ENCODE data around the gene COQ10A.
A peak's percentile ranks its signal among the peaks of the same experiment; 100 is the strongest.
"Not testable (repeated sequence)": the region's sequence is repeated elsewhere in the genome, so short reads cannot be mapped to it uniquely, and the experiment has no call there.

Gene COQ10A

DNA sequence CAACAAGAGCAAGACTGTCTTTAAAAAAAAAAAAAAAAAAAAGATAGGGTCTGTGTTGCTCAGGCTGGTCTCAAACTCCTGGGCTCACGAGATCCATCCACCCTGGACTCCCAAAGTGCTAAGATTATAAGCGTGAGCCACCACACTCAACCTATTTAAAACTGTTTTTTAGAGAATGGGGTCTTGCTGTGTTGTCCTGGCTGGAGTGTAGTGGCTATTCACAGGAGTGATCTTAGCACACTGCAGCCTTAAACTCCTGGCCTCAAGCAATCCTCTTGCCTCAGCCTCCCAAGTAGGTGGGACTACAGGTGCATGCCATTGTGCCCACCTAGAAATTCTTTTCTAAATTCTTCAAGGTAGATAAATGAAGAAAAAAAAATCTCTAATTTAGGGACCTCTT is 7.6 kb downstream of the COQ10A start:
- no peak for DNase-seq

DNA sequence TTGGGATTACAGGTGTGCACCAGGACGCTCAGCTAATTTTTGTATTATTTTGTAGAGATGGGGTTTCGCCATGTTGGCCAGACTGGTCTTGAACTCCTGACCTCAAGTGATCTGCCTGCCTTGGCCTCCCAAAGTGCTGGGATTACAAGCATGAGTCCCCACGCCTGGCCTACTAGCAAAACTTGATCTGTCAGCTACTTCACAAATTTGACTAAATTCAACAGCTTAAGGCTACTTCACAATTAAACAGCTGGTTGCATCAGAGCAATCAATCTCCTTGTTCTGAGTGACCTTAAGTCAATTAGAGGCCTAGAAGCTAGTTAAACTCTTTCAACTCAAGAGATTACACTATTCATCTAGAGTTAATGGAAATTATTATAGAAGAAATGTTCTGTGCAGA is 12.2 kb downstream of the COQ10A start:
- no peak for DNase-seq

DNA sequence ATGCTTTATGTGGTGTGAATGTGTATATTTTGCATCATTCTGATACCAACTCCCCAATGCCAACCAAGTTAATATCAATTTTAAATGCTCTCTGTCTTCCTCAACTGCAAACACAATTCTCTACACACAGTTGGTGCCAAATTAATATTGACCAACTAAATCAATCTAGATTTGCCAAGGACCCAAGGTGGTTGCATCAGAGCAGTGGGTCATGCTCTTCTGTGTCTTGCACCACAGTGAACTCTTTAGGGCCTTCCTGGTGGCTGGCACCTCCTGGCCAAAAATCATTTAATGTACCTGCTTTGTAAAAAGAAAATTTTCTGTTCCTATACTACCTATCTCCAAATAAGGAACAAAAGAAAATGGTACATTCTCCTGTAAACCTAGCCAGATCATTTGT is 14.1 kb downstream of the COQ10A start:
- DNase-seq = no peak

DNA sequence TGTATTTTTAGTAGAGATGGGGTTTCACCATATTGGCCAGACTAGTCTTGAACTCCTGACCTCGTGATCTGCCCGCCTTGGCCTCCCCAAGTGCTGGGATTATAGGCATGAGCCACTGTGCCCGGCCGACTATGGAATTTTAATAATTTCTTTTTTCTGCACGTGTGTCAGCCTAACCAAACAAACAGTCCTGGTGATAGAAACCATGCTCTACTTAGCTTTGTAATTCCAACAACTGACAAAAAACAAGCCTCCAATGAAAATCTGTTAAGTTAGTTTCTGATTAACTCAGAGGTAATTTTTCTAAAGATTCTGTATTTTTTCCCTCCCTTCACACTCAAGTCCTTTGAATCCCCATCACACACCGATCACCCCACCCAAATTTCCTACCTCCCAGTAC is 15.3 kb downstream of the COQ10A start:
- DNase-seq = no peak

DNA sequence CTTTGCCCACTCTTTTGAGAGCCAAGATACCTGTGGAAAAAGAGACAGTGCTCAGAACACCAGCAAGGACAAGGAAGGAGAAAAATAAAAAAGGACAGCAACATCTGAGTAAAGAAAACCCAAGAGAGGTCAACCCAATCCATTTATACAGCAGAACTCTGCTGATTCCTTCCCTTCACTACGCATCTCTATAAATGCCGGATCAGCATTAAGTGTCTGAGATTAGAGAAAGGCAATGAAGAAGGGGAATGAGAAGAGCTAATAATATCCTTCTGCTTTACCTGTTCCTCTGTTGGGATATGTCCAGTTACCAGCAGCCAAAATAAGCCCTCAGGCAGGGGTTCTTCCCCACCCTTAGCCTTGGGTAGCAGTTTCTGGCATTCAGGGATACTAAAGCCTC is 15.8 kb downstream of the COQ10A start:
- DNase-seq = no peak

DNA sequence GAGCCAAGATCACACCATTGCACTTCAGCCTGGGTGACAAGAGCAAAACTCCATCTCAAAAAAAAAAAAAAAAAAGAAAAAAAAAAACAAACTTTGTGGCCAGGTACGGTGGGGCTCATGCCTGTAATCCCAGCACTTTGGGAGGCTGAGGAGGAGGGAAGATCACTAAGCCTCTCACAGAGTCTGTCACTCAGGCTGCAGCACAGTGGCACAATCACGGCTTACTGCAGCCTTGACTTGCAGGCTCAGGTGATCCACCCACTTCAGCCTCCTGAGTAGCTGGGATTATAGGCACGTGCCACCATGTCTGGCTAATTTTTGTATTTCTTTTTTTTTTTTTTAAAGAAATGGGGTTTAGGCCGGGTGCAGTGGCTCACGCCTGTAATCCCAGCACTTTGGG is 17.5 kb downstream of the COQ10A start:
- not testable (repeated sequence) for DNase-seq

DNA sequence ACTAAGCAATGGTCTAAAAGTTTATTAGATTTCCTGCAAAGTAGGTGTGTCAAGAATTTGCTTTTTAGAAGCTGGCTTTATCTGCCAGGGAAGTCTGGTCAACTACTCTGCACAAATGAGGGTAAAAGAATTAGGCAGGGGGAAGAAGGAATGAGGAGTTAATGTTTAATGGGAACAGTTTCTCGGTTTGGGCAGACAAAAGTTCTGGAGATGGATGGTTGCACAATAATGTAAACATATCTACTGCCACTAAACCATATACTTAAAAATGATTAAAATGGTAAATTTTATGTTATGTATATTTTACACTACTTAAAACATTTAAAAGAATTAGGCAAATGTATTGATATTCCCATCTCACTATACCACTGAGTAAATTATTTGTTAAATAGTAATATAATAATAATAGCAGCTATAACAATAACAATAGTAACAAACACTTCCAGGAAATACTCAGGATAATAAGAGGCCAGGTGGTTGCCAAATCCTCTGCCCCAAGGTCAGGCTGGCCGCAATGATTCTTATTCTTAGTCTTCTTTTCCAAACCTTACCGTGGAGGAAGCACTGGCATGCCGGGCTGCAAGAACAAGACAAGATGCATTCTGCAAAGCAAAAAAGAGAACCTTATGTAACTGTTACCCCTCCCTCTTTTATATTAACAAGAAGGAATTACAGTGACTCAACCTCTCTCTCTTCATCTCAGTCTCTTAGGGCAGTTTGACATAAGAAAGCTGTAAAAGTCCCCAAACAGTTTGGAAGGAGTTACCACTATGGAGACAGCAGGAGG is 19.5 kb downstream of the COQ10A start:
- no peak for DNase-seq

DNA sequence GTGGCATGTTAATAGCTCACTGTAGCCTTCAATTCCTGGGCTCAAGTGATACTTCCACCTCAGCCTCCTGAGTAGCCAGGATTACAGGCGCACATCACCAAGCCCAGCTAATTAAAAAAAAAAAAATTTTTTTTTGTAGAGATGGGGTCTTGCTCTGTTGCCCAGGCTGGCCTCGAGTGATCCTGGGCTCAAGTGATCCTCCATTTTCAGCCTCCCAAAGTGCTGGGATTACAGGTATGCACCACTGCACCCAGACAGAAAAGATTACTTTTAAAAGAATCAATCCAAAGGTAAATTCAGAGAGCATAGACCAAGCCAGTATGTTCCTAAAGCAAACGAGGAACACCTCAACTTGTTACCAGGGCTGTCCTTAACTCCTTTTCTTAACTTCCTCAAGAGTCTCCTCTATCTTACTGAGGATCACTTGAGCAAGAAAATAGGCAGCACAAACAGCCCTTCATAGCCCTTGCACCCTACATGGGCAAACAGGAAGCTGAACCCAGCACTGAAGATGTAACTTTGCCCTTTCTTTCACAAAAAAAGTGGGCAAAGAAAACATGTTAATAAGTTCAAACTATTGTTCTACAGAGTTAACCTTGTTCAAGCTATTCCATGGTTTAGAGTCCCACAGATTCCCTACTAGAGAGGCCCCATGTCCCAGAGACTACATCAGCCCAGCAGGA is 22.1 kb downstream of the COQ10A start:
- no peak for DNase-seq

DNA sequence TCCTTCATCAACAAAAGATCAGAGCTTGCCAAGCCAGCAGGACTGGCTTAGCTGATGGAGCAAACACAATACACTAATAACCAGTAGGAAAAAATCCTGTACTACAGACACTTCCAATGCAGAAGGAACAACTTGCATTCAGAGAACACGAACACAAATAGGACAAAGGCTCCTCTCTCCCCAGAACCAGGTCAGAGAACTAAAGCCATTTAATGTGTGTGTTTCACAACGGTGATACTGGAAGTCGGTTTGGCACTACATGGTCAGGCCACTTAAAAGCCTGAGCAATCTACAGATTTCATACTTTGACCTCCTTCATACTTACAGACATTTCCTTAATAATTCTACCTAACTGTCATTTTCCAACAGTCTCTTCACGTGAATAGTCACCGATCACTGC is 27.1 kb downstream of the COQ10A start:
- DNase-seq = no peak

DNA sequence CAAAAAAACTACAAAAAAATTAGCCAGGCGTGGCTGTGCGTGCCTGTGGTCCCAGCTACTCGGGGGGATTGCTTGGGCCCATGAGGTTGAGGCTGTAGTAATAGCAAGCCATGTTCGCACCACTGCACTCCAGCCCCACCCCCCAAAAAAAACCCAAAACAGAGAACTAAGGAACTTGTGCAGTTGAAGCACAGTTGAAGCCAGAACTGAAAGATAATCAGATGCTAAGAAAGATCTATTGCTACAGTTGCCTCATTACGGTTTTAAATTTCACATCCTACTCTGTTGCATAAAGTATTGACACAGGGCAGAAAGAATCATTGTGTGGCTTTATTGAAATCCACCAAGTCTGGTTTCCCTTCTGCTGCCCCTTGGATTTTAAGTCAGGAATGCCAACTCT is 29.6 kb downstream of the COQ10A start:
- DNase-seq = no peak

DNA sequence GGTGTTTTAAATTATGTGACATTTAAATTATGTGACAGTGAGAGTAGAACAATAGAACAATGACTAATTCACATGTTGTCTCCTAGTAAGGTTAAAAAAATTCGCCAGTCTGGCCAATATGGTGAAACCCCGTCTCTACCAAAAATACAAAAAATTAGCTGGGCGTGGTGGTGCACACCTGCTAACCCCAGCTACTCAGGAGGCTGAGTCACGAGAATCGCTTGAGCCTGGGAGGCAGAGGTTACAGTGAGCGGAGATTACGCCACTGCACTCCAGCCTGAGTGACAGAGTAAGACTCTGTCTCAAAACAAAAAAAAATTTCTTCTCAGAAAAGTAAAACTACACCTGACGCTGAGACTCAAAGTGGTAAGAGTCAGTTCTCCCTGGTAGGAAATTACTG is 30.7 kb downstream of the COQ10A start:
- DNase-seq = no peak

DNA sequence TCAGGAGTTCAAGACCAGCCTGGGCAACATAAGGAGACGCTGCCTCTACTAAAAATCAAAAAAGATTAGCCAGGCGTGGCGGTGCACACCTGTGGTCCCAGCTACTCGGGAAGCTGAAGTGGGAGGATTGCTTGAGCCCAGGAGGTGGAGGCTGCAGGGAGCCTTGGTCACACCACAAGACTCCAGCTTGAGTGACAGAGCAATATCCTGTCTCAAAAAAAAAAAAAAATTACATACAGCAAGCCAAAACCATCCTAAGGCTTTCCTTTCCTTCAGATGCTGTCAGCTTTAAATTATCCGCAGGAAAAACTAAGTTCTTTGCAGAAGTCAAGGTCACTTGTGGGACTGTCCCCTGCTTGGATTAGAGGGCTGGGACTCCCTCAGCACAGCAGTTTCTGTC is 32.1 kb downstream of the COQ10A start:
- DNase-seq = no peak

DNA sequence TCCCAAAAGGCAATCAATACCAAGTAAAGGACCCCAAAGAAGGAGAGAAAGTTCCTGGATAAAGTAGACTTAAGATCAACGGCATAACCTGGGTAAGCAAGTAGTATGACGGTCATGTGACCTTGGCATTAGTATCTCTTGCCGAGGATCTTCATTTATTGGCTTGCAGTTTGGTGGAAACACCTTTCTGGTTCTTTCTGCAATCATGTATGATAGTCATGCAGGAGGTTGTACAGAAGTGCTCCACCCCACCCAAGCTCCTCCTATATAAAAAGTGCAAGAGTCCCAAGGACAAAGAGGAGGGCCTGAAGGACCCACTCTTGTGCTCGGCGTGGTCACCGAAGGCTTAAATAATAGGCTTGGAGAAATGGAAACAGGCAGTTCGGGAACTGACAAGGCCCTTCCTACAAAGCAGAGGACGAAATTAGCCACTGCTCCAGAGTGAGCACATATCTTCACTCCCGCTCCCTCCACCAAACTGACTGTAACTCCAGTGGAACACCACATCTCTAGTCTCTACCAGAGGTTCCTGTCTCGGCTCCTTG is 32.6 kb downstream of the COQ10A start:
- DNase-seq = peak in 1 of 56 donors; percentile 18

DNA sequence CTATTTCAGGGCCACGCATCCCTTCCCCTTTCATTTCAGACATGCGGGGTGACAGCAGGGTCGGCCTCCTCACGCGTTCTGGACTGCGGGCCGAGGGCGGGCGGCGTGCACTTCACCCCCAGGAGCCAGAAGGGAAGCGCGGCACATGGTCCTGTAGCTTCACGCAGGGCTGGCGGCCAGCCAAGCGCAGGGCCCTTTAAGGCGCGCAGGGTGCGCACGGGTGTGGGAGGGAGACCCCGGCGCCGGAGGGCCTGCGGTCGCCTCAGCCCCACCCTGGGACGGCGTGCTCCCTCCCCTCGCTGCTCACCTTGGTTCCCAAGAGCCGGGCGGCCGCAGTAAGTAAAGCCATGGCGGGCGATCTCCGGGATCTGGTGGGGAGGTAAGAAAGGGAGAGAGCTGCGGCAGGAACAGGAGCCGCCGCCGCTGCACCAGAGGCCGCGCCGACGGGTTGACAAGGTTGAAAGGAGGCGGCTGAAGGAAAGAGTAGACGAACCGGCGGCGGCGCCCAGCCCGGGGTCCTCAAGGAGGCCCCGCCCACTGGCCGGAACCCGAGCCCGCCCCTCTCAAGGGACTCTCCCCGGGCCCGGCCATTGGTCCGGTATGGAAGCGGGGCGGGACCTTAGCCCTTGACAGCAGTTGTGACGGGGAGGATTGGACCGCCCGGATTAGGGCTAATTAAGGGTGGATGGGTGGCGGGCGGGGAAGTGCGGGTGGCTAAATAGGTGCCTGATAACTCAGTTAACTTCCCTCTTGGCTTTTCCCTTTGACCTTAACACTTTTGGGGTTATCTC is 33.3 kb downstream of the COQ10A start, which contains the start of gene CS:
CS (minus strand) TSS at position 478 of the 791 bp plus-strand sequence; CDS start at position 349, 129 bp downstream.
- peak; percentile 42 to 99 (median 96) for DNase-seq

DNA sequence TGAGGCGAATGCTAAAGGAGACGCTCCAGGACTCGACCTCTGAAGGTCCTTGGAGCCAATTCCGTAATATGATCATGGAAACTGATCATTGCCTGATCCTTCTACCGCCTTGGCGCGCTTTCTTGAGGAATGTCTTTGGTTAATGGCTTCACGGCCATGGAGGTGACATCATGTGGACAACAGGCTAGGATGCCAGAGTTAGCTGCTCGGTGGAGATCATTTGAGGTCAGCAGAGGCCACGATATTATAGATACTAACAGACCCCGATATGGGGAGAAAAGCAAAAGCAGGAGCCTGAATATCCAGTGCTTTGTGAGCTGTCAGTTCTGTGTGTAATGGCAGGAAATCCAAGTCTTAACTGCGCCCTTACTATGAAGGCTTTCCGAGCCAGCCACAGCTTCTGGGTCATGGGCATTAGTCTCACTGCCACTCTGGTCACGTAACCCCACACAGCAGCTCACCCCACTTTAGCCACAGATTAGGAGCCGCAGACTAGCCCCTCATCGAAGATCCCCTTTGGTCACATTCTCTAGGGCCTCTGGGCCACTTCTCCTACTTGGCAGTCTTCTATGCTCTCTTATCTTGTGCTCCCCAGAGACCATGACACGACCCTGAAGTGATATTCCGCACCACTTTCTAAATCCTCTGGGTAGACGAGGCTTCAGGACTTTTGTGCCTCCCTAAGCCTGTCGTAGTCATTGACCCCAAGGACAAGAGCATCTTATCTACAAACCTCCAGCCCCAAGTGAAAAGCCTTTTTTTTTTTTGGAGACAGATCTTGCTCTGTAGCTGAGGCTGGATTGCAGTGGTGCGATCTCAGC is 34.1 kb downstream of the COQ10A start:
- peak in 5 of 56 donors; percentile 14 to 73 (median 34) for DNase-seq

DNA sequence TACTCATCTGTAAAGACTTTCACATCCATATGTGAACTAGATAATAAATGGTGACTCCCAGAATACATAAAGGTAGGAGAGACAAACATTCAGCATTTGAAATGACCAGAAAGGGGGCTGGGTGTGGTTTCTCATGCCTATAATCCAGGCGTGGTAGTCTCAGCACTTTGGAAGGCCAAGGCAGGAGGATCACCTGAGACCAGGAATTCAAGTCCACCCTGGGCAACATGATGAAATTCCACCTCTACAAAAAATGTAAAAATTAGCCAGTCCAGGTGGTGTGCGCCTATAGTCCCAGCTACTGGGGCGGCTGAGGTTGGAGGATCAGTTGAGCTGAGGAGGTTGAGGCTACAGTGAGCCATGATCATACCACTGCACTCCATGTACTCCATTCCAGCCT is 37.5 kb downstream of the COQ10A start:
- no peak for DNase-seq

DNA sequence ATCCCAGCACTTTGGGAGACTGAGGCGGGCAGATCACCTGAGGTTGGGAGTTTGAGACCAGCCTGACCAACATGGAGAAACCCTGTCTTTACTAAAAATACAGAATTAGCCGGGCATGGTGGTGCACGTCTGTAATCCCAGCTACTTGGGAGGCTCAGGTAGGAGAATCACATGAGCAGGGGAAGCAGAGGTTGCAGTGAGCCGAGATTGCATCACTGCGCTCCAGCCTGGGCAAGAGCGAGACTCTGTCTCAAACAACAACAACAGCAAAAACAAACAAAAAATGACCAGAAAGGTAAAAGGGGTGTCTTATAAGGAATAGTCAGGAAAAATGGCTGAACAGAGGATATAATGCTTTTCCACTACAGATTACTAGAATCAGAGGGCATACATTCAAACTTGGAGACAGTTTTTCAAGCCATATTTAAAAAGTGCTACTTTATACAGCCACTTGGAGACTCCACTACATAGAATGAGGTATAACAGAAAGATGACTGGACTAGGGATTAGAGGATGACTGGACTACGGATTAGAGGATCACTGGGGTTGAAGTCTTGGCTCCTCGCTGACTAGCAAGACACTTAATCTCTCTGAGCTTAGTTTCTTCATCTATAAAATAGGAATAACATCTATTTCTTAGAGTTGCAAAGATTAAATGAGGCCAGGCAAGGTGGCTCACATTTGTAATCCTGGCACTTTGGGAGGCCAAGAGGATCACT is 38.3 kb downstream of the COQ10A start:
- DNase-seq = no peak

DNA sequence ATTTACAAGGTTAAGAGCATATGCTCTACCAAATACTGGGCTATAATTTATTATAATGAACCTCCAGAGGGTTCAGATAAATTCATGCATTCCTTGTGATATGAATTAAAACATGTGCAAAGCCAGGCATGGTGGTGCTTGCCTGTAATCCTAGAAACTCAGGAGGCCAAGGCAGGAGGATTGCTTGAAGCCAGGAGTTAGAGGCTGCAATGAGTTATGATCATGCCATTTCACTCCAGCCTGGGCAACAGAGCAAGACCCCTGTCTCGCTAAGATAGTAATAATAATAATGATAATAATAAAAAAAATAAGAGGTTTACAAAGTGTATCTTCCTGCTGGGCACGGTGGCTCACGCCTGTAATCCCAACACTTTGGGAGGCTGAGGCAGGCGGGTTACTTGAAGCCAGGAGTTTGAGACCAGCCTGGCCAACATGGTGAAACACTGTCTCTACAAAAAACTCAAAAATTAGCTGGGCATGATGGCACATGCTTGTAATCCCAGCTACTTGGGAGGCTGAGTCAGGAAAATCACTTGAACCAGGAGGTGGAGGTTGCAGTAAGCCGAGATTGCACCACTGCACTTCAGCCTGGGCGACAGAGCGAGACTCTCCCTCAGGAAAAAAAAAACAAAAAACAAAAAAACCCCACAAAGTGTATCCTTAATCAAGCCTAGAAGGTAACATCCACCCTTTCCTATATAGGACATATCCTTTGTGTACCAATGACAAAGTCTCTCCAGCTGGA is 40.7 kb downstream of the COQ10A start:
- DNase-seq = no peak

DNA sequence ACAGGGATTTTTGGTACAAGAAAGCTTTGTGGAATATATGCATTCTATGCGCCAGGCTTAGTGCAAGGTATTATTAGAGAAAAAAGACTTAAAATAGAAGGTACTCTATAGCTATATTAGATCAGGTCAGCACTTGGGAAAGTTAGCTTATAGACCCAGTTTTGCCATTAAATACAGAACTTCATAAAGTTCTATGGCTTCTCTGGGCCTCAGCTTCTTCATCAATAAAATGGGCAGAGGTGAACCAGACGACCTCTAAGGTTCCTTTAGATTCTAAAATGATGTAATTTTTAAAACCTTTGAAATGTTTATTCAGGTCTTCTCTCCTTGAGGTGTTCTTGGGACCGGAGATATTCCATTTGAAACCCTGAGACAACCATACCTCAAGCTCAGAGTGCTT is 42.0 kb downstream of the COQ10A start:
- no peak for DNase-seq

DNA sequence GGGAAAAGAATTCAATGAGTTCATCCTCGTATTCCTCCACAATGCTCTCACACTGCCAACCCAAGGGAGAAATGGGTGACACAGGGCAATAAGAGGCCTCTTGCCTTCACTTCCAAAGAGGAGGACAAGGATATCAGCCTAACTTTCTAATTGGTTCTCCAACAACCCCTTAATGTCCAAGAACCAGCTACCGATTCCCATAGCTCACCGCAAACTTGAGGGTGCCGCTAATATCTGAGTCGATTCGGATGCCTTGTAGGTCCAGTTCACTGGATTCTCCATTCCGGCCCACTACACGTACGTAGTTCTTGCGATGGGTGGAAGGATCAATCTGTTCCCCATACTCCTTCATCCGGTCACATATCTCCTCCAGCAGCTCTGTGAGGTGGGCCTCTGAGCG is 44.3 kb downstream of the COQ10A start:
- no peak for DNase-seq

Measured in amygdala (tissue), 56 donors.